ENCODE measurements around the gene CLEC19A. TPM values are rescaled to one million over a fixed set of nuclear protein-coding genes. Genes with fewer than 3 reads are reported as not detected.

Gene CLEC19A
- total RNA-seq, 4 donors from 2014 or later, result not detected

- Histone ChIP-seq H3K4me3 (no peak overlapping the region), H3K4me1 (no peaks in the 10 kb centered on the region), H3K27ac (no peak overlapping the region), H3K36me3 (no peaks in the 10 kb centered on the region), H3K27me3 (no peaks in the 10 kb centered on the region), H3K9me3 (no peaks in the 10 kb centered on the region)
- no peak for DNase-seq (ENCODE audit: low spot score in 2 of 2)
- WGBS, result 74% methylated on average over 3 of the region's 3 CpGs
- TF ChIP-seq EP300 (IDR thresholded peaks at IDR 0.05), result no peak
- no peak for TF ChIP-seq CTCF (IDR thresholded peaks at IDR 0.05)
- TF ChIP-seq POLR2AphosphoS5 (IDR thresholded peaks at IDR 0.05), result no peak
- TF ChIP-seq POLR2A (IDR thresholded peaks at IDR 0.05), result no peak
Observed at GRCh38 chr16:19338335-19338734, 52.8 kb downstream of the CLEC19A start.

- Histone ChIP-seq H3K27me3 (peaks cover 30% of the 10 kb centered on the region), H3K27ac (no peak overlapping the region), H3K36me3 (no peaks in the 10 kb centered on the region), H3K4me3 (no peak overlapping the region), H3K4me1 (no peaks in the 10 kb centered on the region), H3K9me3 (no peaks in the 10 kb centered on the region)
- TF ChIP-seq POLR2A (IDR thresholded peaks at IDR 0.05) (no peak), EP300 (IDR thresholded peaks at IDR 0.05) (no peak), POLR2AphosphoS5 (IDR thresholded peaks at IDR 0.05) (no peak), CTCF (IDR thresholded peaks at IDR 0.05) (no peak)
- WGBS, result 77% methylated on average over 9 of the region's 9 CpGs
- DNase-seq (ENCODE audit: low spot score in 2 of 2), result no peak
Observed at GRCh38 chr16:19344224-19344801, 58.8 kb downstream of the CLEC19A start.

GRCh38 chr16:19344980-19345379 lies 59.4 kb downstream of the CLEC19A start:
- no peaks in the 10 kb centered on the region for H3K36me3 ChIP-seq
- peaks cover 37% of the 10 kb centered on the region for H3K27me3 ChIP-seq
- no peak overlapping the region for H3K27ac ChIP-seq
- no peak for DNase-seq (ENCODE audit: low spot score in 2 of 2)
- no peak for TF ChIP-seq EP300 (IDR thresholded peaks at IDR 0.05)
- TF ChIP-seq CTCF (IDR thresholded peaks at IDR 0.05), result no peak
- no peak for TF ChIP-seq POLR2A (IDR thresholded peaks at IDR 0.05)
- no peak for TF ChIP-seq POLR2AphosphoS5 (IDR thresholded peaks at IDR 0.05)
- WGBS, result 70% methylated on average over 4 of the region's 4 CpGs
- no peaks in the 10 kb centered on the region for H3K9me3 ChIP-seq
- no peaks in the 10 kb centered on the region for H3K4me1 ChIP-seq
- no peak overlapping the region for H3K4me3 ChIP-seq

GRCh38 chr16:19346335-19346922 lies 60.9 kb downstream of the CLEC19A start:
- TF ChIP-seq POLR2AphosphoS5 (IDR thresholded peaks at IDR 0.05) (no peak), CTCF (IDR thresholded peaks at IDR 0.05) (no peak), EP300 (IDR thresholded peaks at IDR 0.05) (no peak), POLR2A (IDR thresholded peaks at IDR 0.05) (no peak)
- Histone ChIP-seq H3K4me3 (no peak overlapping the region), H3K27me3 (peaks cover 40% of the 10 kb centered on the region), H3K4me1 (no peaks in the 10 kb centered on the region), H3K36me3 (no peaks in the 10 kb centered on the region), H3K9me3 (no peaks in the 10 kb centered on the region), H3K27ac (no peak overlapping the region)
- no peak for DNase-seq (ENCODE audit: low spot score in 2 of 2)
- WGBS, result 55% methylated on average over 3 of the region's 3 CpGs

GRCh38 chr16:19348125-19348524 lies 62.6 kb downstream of the CLEC19A start:
- Histone ChIP-seq H3K9me3 (no peaks in the 10 kb centered on the region), H3K27ac (no peak overlapping the region), H3K4me1 (no peaks in the 10 kb centered on the region), H3K4me3 (no peak overlapping the region), H3K27me3 (peaks cover 43% of the 10 kb centered on the region), H3K36me3 (no peaks in the 10 kb centered on the region)
- TF ChIP-seq EP300 (IDR thresholded peaks at IDR 0.05) (no peak), POLR2AphosphoS5 (IDR thresholded peaks at IDR 0.05) (no peak), POLR2A (IDR thresholded peaks at IDR 0.05) (no peak), CTCF (IDR thresholded peaks at IDR 0.05) (no peak)
- DNase-seq (ENCODE audit: low spot score in 2 of 2), result no peak
- WGBS, result 87% methylated on average over 6 of the region's 6 CpGs
